ENCODE measurements around the gene COX4I2. TPM values are rescaled to one million over a fixed set of nuclear protein-coding genes. Genes with fewer than 3 reads are reported as not detected.

COX4I2 gene
- total and polyA plus RNA-seq, 2 of the 4 experiments (the other 2 are of a cell fraction): not detected

- Histone ChIP-seq H3K9me3 (ENCODE audit: control insufficient read depth, insufficient read depth, low read length) (no peaks in the 10 kb centered on the region), H2BK120ac (ENCODE audit: low read depth, low read length) (peak overlapping the region; percentile 86), H2BK5ac (ENCODE audit: low read depth, low read length, poor library complexity, severe bottlenecking) (peak overlapping the region; percentile 87), H2AFZ (replicated peaks; ENCODE audit: low read length, poor library complexity) (peak overlapping the region; percentile 85), H3K9me1 (ENCODE audit: insufficient read depth, low read length) (peaks cover 7% of the 10 kb centered on the region), H3K36me3 (ENCODE audit: control insufficient read depth, insufficient read depth, low read length) (no peaks in the 10 kb centered on the region), H3K4me3 (ENCODE audit: insufficient read depth, low read depth, low read length) (no peak overlapping the region), H3K56ac (ENCODE audit: extremely low read depth, insufficient read depth, low read length) (no peak overlapping the region), H3K14ac (replicated peaks; ENCODE audit: low read depth, low read length) (no peak overlapping the region), H2BK15ac (ENCODE audit: low read depth, low read length) (peak overlapping the region; percentile 74; the same call in 1 of the 3 replicates), H4K8ac (ENCODE audit: low read depth in 2 of 2, low read length in 2 of 2) (peak overlapping the region in 1 of 2 experiments; percentile 71; a peak in 2 of 4 replicates), H3K27me3 (ENCODE audit: control insufficient read depth, insufficient read depth, low read length) (no peaks in the 10 kb centered on the region), H4K91ac (ENCODE audit: insufficient read depth, low read depth, low read length) (peak overlapping the region; percentile 86), H3K79me1 (ENCODE audit: low read depth in 1 of 2, low read length in 2 of 2) (peaks cover 0 to 7% of the 10 kb centered on the region in 2 experiments; a peak in 1 of 4 replicates), H4K20me1 (ENCODE audit: insufficient read depth, low read length) (no peaks in the 10 kb centered on the region), H3K18ac (ENCODE audit: low read depth, low read length) (no peak overlapping the region), H2AK5ac (ENCODE audit: low read depth, low read length) (peak overlapping the region; percentile 86), H3K9ac (ENCODE audit: low read depth, low read length) (no peak overlapping the region), H3K23ac (ENCODE audit: low read depth, low read length) (no peak overlapping the region), H2BK20ac (ENCODE audit: low read depth, low read length) (peak overlapping the region; percentile 72), H3K4ac (ENCODE audit: low read depth, low read length) (peak overlapping the region; percentile 84), H3K27ac (ENCODE audit: insufficient read depth, low read length) (0 out of 2 replicates have a peak overlapping the region, but pooled peaks have one; percentile 2), H3K4me1 (ENCODE audit: control insufficient read depth, insufficient read depth, low read length) (peaks cover 14% of the 10 kb centered on the region), H3K4me2 (ENCODE audit: low read depth, low read length) (no peak overlapping the region), H4K5ac (ENCODE audit: low read depth, low read length) (no peak overlapping the region), H2AK9ac (replicated peaks; ENCODE audit: low read depth, low read length, poor library complexity) (peak overlapping the region; percentile 92)
- intact Hi-C loops (cut with micrococcal nuclease): no loop called here
- WGBS, 2 experiments (ENCODE audit: extremely low coverage in 2 of 2, insufficient read length in 1 of 2): no CpG with 5 or more reads among the region's 11 CpGs
- DNase-seq (peak; percentile 89), ATAC-seq (ENCODE audit: low read depth) (peak; percentile 53)
- in situ Hi-C loops (cut with MboI; ENCODE audit: low sequenced_read_pairs): no loop called here
- ChIA-PET POLR2A (ENCODE audit: unreplicated experiment) (no interaction called here), CTCF (interaction anchor here (0.6 to 1.0 kb wide), 2 partner anchors 23 to 655 kb away, joined by 3 read pairs; no protein-coding TSS in a partner anchor)
- dilution Hi-C loops (cut with HindIII; ENCODE audit: low sequenced_read_pairs, unreplicated experiment): no loop called here
- TF ChIP-seq RCOR1 (IDR thresholded peaks at IDR 0.05; ENCODE audit: insufficient replicate concordance, low read length) (no peak), SMC3 (IDR thresholded peaks at IDR 0.05; ENCODE audit: low read depth, low read length) (no peak), CEBPB (IDR thresholded peaks at IDR 0.05; ENCODE audit: low read depth, low read length) (no peak), MAFK (IDR thresholded peaks at IDR 0.05; ENCODE audit: low read depth, low read length) (no peak), MXI1 (IDR thresholded peaks at IDR 0.05; ENCODE audit: borderline replicate concordance, low read depth, low read length) (no peak), BHLHE40 (IDR thresholded peaks at IDR 0.05; ENCODE audit: low read depth, low read length) (peak; percentile 8; the same call in 1 of the 2 replicates), USF2 (IDR thresholded peaks at IDR 0.05; ENCODE audit: low read depth, low read length) (no peak), MAZ (IDR thresholded peaks at IDR 0.05; ENCODE audit: borderline replicate concordance, low read depth, low read length) (no peak), NFE2L2 (IDR thresholded peaks at IDR 0.05; ENCODE audit: low read depth, low read length) (peak; percentile 15; the same call in 1 of the 2 replicates), RAD21 (IDR thresholded peaks at IDR 0.05; ENCODE audit: low read length) (peak; percentile 18; the same call in 1 of the 2 replicates), CHD1 (IDR thresholded peaks at IDR 0.05; ENCODE audit: low read depth, low read length) (no peak), RFX5 (IDR thresholded peaks at IDR 0.05; ENCODE audit: low read depth, low read length) (no peak), FOS (IDR thresholded peaks at IDR 0.05; ENCODE audit: low read depth, low read length) (peak; percentile 77)
- TF ChIP-seq, protein P1, sequence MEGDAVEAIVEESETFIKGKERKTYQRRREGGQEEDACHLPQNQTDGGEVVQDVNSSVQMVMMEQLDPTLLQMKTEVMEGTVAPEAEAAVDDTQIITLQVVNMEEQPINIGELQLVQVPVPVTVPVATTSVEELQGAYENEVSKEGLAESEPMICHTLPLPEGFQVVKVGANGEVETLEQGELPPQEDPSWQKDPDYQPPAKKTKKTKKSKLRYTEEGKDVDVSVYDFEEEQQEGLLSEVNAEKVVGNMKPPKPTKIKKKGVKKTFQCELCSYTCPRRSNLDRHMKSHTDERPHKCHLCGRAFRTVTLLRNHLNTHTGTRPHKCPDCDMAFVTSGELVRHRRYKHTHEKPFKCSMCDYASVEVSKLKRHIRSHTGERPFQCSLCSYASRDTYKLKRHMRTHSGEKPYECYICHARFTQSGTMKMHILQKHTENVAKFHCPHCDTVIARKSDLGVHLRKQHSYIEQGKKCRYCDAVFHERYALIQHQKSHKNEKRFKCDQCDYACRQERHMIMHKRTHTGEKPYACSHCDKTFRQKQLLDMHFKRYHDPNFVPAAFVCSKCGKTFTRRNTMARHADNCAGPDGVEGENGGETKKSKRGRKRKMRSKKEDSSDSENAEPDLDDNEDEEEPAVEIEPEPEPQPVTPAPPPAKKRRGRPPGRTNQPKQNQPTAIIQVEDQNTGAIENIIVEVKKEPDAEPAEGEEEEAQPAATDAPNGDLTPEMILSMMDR (conservative IDR thresholded peaks at IDR 0.05; ENCODE audit: low read depth, low read length): peak; percentile 27; the same call in 1 of the 2 replicates
- no TSS peak for BruUV-seq (replicated peaks)
Measured at GRCh38 chr20:31593221-31594001, 44.3 kb upstream of the COX4I2 start.
